Measurements from ENCODE around the gene HEG1. TPM values are rescaled to one million over a fixed set of nuclear protein-coding genes. Genes with fewer than 3 reads are reported as not detected.

Gene HEG1
- total and polyA plus RNA-seq, 11 donors = 23.7 to 211 (median 111) TPM

GRCh38 chr3:125073390-125073905 is 17.7 kb upstream of the HEG1 start:
- H3K27ac ChIP-seq = no peak overlapping the region
- WGBS, 4 donors = 66 to 87% (median 83%) methylated on average over 7 of the region's 7 CpGs
- H3K9me3 ChIP-seq = no peaks in the 10 kb centered on the region
- no peak for TF ChIP-seq POLR2A (IDR thresholded peaks at IDR 0.05)
- no peak for TF ChIP-seq CTCF (IDR thresholded peaks at IDR 0.05)
- no peaks in the 10 kb centered on the region for H3K36me3 ChIP-seq
- H3K4me1 ChIP-seq = peaks cover 0 to 13% (median 0%) of the 10 kb centered on the region in 12 donors
- H3K4me3 ChIP-seq = no peak overlapping the region
- DNase-seq (no peak), ATAC-seq (no peak)
- intact Hi-C loops (cut with DNase I) = loop anchor here in 2 of 10 donors (5.0 kb wide), 2 partner anchors 34 to 49 kb away; no protein-coding TSS in a partner anchor
- no peaks in the 10 kb centered on the region for H3K27me3 ChIP-seq

GRCh38 chr3:125072749-125073389 is 17.1 kb upstream of the HEG1 start:
- ATAC-seq (no peak), DNase-seq (no peak)
- TF ChIP-seq POLR2A (IDR thresholded peaks at IDR 0.05) (no peak), CTCF (IDR thresholded peaks at IDR 0.05) (no peak)
- no peaks in the 10 kb centered on the region for H3K27me3 ChIP-seq
- no peak overlapping the region for H3K4me3 ChIP-seq
- no peaks in the 10 kb centered on the region for H3K36me3 ChIP-seq
- peaks cover 0 to 13% (median 0%) of the 10 kb centered on the region in 12 donors for H3K4me1 ChIP-seq
- intact Hi-C loops (cut with DNase I) = loop anchor here in 2 of 10 donors (5.0 kb wide), 2 partner anchors 34 to 49 kb away; no protein-coding TSS in a partner anchor
- H3K9me3 ChIP-seq = no peaks in the 10 kb centered on the region
- no peak overlapping the region for H3K27ac ChIP-seq
- WGBS, 4 donors = 60 to 80% (median 77%) methylated on average over 4 of the region's 4 CpGs

- intact Hi-C loops (cut with DNase I) = loop anchor here in 2 of 10 donors (5.0 kb wide), 2 partner anchors 35 to 50 kb away; no protein-coding TSS in a partner anchor
- ATAC-seq (peak in 1 of 4 donors; percentile 30), DNase-seq (peak in 1 of 5 donors; percentile 51)
- Histone ChIP-seq H3K4me1 (peaks cover 0 to 13% (median 0%) of the 10 kb centered on the region in 12 donors), H3K27ac (no peak overlapping the region), H3K4me3 (no peak overlapping the region), H3K9me3 (no peaks in the 10 kb centered on the region), H3K36me3 (no peaks in the 10 kb centered on the region), H3K27me3 (no peaks in the 10 kb centered on the region)
- no peak for TF ChIP-seq CTCF (IDR thresholded peaks at IDR 0.05)
- TF ChIP-seq POLR2A (IDR thresholded peaks at IDR 0.05) = no peak
Measured at GRCh38 chr3:125072301-125072700, 16.5 kb upstream of the HEG1 start.

GRCh38 chr3:125069968-125070745 is 14.4 kb upstream of the HEG1 start:
- ATAC-seq (no peak), DNase-seq (no peak)
- TF ChIP-seq POLR2A (IDR thresholded peaks at IDR 0.05) (no peak), CTCF (IDR thresholded peaks at IDR 0.05) (no peak)
- intact Hi-C loops (cut with DNase I) = loop anchor here in 6 of 10 donors (5.0 to 10.0 kb wide), 6 partner anchors 37 to 75 kb away; no protein-coding TSS in a partner anchor
- no peak overlapping the region for H3K4me3 ChIP-seq
- H3K4me1 ChIP-seq = peaks cover 0 to 13% (median 0%) of the 10 kb centered on the region in 12 donors
- H3K27me3 ChIP-seq = no peaks in the 10 kb centered on the region
- H3K27ac ChIP-seq = no peak overlapping the region
- WGBS, 4 donors = 96 to 98% (median 97%) methylated on average over 7 of the region's 7 CpGs
- no peaks in the 10 kb centered on the region for H3K36me3 ChIP-seq
- no peaks in the 10 kb centered on the region for H3K9me3 ChIP-seq

All from heart left ventricle (tissue), 16 donors.